GM23338 (cell line): Measurements from ENCODE around the gene TMEM143.

ENCODE experiments used
- CREB1 ChIP-seq: fragments of 250-450 bp; sonication (Bioruptor Pico); IDR thresholded peaks from 2 replicates; pipeline ENCODE4 v1.5.0; 2020; ENCODE audit warnings: low read depth, mild to moderate bottlenecking, moderate library complexity
- EZH2 ChIP-seq: fragments of 200-600 bp; sonication (generic); IDR thresholded peaks from one replicate; pipeline ENCODE4 v1.8.0; 2017; ENCODE audit warnings: antibody characterized with exemption, mild to moderate bottlenecking, low read depth; ENCODE audit not compliant: unreplicated experiment
- EZH2phosphoT487 ChIP-seq: fragments of 200-600 bp; sonication (generic); IDR thresholded peaks from one replicate; pipeline ENCODE4 v1.8.1; 2018; ENCODE audit warnings: antibody characterized with exemption; ENCODE audit not compliant: unreplicated experiment
- POLR2AphosphoS5 ChIP-seq: IDR thresholded peaks from 2 replicates; pipeline ENCODE4 v1.6.1; 2016; ENCODE audit warnings: antibody characterized with exemption, low read depth
- TF ChIP-seq, protein P1 (sequence below), 2 experiments: fragments of 200-600 bp in 1 of 2; sonication (generic) in 1 of 2; conservative IDR thresholded peaks; 2 replicates each; pipeline versions ENCODE4 v1.5.1 to v1.6.1; 2016 to 2017; ENCODE audit warnings: antibody characterized with exemption in 2 of 2, low read depth in 2 of 2, mild to moderate bottlenecking in 2 of 2, moderate library complexity in 1 of 2
- TF ChIP-seq, protein P2 (sequence below): IDR thresholded peaks from one replicate; pipeline ENCODE4 v1.6.1; 2018; ENCODE audit warnings: antibody characterized with exemption; ENCODE audit not compliant: unreplicated experiment

DNA sequence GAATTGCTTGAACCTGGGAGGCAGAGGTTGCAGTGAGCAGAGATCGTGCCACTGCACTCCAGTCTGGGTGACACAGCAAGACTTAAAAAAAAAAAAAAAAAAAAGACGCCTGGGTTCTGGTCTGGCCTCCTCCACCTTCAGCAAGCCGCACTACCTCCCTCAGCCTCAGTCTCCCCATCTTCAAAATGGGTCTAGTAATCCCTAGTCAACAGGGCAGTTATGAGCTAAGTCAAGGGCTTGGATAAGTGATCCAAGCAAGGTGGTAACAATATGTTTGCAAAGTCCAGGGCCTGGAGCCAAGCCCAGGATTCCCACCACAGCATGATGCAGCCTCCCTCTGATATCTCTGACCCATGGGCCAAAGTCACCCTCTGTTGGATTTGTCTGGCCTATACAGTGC, 23.2 kb upstream of the TMEM143 start:
- TF ChIP-seq, protein P1, sequence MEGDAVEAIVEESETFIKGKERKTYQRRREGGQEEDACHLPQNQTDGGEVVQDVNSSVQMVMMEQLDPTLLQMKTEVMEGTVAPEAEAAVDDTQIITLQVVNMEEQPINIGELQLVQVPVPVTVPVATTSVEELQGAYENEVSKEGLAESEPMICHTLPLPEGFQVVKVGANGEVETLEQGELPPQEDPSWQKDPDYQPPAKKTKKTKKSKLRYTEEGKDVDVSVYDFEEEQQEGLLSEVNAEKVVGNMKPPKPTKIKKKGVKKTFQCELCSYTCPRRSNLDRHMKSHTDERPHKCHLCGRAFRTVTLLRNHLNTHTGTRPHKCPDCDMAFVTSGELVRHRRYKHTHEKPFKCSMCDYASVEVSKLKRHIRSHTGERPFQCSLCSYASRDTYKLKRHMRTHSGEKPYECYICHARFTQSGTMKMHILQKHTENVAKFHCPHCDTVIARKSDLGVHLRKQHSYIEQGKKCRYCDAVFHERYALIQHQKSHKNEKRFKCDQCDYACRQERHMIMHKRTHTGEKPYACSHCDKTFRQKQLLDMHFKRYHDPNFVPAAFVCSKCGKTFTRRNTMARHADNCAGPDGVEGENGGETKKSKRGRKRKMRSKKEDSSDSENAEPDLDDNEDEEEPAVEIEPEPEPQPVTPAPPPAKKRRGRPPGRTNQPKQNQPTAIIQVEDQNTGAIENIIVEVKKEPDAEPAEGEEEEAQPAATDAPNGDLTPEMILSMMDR (conservative IDR thresholded peaks at IDR 0.05; ENCODE audit: low read depth in 2 of 2), result no peak
- TF ChIP-seq EZH2phosphoT487 (no peak), POLR2AphosphoS5 (no peak), EZH2 (no peak), CREB1 (CRISPR knock-in tag) (no peak)
- TF ChIP-seq, protein P2, sequence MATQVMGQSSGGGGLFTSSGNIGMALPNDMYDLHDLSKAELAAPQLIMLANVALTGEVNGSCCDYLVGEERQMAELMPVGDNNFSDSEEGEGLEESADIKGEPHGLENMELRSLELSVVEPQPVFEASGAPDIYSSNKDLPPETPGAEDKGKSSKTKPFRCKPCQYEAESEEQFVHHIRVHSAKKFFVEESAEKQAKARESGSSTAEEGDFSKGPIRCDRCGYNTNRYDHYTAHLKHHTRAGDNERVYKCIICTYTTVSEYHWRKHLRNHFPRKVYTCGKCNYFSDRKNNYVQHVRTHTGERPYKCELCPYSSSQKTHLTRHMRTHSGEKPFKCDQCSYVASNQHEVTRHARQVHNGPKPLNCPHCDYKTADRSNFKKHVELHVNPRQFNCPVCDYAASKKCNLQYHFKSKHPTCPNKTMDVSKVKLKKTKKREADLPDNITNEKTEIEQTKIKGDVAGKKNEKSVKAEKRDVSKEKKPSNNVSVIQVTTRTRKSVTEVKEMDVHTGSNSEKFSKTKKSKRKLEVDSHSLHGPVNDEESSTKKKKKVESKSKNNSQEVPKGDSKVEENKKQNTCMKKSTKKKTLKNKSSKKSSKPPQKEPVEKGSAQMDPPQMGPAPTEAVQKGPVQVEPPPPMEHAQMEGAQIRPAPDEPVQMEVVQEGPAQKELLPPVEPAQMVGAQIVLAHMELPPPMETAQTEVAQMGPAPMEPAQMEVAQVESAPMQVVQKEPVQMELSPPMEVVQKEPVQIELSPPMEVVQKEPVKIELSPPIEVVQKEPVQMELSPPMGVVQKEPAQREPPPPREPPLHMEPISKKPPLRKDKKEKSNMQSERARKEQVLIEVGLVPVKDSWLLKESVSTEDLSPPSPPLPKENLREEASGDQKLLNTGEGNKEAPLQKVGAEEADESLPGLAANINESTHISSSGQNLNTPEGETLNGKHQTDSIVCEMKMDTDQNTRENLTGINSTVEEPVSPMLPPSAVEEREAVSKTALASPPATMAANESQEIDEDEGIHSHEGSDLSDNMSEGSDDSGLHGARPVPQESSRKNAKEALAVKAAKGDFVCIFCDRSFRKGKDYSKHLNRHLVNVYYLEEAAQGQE, result no peak
